Measurements from ENCODE around the gene MAGI1.

GRCh38 chr3:65894679-65895453 lies 143.9 kb downstream of the MAGI1 start:
- no peak for TF ChIP-seq POLR2A (IDR thresholded peaks at IDR 0.05; ENCODE audit: low read depth, low read length)
- no peak for TF ChIP-seq POLR2AphosphoS5 (IDR thresholded peaks at IDR 0.05; ENCODE audit: low read depth, low read length)

All from GM12892 (cell line).